Measurements from ENCODE around the gene VGF. TPM values are rescaled to one million over a fixed set of nuclear protein-coding genes. Genes with fewer than 3 reads are reported as not detected.

The VGF gene
- total RNA-seq, 4 donors from 2014 or later: 1.3 to 2.3 TPM; not detected in 2

DNA sequence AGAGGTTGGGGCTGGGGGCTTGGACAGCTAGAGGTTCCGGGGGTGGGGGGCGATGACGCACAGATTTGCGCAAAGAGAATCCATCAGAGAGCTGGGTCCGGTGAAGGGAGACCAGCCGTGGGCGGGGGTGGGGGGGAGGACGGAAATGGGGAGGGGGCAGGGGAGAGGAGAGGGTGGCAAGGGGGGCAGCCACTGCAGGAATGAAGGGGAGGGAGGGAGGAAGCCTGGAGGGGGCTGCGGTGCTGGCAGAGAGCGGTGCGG, 1.2 kb upstream of the VGF start:
- DNase-seq: no peak
- Histone ChIP-seq H3K36me3 (no peaks in the 10 kb centered on the region), H3K4me1 (peaks cover 23 to 52% of the 10 kb centered on the region in 2 donors), H3K9me3 (no peaks in the 10 kb centered on the region), H3K27me3 (peaks cover 36% of the 10 kb centered on the region), H3K27ac (no peak overlapping the region), H3K4me3 (replicated peaks in 1 of 3) (no peak overlapping the region)
- WGBS, 2 donors: 2 to 4% methylated on average over 5 to 7 of the region's 11 CpGs
- intact Hi-C loops (cut with DNase I): loop anchor here (10.0 kb wide), 1 partner anchor 272 kb away; the partner anchor contains the start of gene ACHE
- TF ChIP-seq, protein P1, sequence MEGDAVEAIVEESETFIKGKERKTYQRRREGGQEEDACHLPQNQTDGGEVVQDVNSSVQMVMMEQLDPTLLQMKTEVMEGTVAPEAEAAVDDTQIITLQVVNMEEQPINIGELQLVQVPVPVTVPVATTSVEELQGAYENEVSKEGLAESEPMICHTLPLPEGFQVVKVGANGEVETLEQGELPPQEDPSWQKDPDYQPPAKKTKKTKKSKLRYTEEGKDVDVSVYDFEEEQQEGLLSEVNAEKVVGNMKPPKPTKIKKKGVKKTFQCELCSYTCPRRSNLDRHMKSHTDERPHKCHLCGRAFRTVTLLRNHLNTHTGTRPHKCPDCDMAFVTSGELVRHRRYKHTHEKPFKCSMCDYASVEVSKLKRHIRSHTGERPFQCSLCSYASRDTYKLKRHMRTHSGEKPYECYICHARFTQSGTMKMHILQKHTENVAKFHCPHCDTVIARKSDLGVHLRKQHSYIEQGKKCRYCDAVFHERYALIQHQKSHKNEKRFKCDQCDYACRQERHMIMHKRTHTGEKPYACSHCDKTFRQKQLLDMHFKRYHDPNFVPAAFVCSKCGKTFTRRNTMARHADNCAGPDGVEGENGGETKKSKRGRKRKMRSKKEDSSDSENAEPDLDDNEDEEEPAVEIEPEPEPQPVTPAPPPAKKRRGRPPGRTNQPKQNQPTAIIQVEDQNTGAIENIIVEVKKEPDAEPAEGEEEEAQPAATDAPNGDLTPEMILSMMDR (IDR thresholded peaks at IDR 0.05): no peak
- no peak for TF ChIP-seq POLR2A (IDR thresholded peaks at IDR 0.05)

DNA sequence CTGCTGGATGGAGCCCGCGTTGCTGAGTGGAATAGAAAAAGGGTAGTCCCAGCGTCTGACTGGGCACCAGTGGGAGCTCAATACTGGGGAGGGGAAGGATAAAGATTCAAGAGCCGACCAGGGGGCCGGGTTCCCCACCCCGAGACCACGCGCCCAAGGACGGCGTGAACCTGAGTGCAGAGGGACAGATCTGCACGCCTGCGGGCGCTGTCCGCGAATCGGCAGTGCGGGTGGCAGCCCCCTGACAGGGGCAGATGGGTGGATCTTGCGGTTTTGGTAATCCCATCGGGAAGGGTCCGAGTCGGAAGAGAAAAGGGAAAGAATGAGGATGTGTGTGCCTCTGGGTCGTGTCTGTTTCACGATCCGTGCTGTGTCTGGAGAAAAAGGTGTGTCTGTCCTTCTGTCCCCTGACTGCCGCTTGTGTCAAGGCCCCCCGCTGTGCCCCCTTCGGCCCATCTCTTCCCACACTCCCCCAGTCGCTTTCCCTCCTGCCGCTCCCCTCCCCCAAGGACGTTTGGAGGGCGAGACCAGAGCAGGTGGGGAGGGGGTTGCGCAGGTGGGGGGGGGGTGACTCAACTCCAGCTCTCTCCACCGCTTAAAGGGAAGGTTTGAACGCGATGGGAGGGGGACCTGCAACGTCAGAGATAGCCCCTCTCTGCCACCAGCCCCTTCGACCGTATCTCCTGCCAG, 734 bp upstream of the VGF start:
- intact Hi-C loops (cut with DNase I): loop anchor here (10.0 kb wide), 1 partner anchor 271 kb away; the partner anchor contains the start of gene ACHE
- no peaks in the 10 kb centered on the region for H3K9me3 ChIP-seq
- no peaks in the 10 kb centered on the region for H3K36me3 ChIP-seq
- peaks cover 31% of the 10 kb centered on the region for H3K27me3 ChIP-seq
- H3K4me3 ChIP-seq (replicated peaks in 1 of 3): no peak overlapping the region
- DNase-seq: no peak
- no peak overlapping the region for H3K27ac ChIP-seq
- H3K4me1 ChIP-seq: peaks cover 23 to 50% of the 10 kb centered on the region in 2 donors
- WGBS, 2 donors: 0 to 5% methylated on average over 26 to 28 of the region's 38 CpGs
- TF ChIP-seq POLR2A (IDR thresholded peaks at IDR 0.05): no peak
- TF ChIP-seq, protein P1 (IDR thresholded peaks at IDR 0.05): no peak

DNA sequence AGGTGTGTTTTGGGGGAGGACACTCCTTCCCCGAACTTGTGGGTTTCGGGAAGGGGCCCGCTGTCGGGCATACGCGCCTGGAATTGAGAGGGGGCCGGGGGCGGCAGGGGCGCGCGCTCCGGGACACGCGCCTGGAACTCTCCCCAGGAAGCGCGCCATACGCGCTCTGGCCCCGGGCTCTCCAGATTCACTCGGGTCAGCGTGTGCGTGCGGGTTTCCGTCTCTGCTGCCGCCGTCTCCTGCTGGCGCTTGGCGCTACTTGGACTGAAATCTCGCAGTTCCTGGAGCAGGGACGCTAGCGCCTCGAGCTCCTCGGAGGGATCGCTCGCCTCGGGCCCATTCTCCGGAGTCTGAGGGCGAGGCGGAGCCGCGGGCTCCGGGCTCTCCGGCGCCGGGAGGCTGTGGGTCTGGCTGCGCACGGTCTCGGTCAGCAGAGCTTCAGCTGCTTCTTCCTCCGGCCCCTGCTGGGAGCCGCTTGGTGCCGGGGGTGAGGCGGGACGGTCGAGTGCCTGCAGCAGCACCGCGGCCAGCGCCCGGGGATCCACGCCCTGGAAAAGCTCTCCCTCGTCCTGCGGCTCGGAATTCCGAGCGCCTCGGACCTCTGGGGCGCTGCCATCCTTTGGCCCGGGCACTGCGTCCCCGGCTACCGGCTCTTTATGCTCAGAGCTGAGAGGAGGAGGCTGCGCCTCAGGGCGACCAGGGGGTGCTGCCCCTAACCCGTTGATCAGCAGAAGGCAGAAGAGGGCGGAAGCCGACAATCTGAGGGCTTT, 1.1 kb downstream of the VGF start:
- Histone ChIP-seq H3K9me3 (no peaks in the 10 kb centered on the region), H3K27ac (no peak overlapping the region), H3K27me3 (peaks cover 26% of the 10 kb centered on the region), H3K4me3 (replicated peaks in 1 of 3) (no peak overlapping the region), H3K36me3 (peaks cover 3 to 9% of the 10 kb centered on the region in 2 donors), H3K4me1 (peaks cover 23 to 38% of the 10 kb centered on the region in 2 donors)
- WGBS, 2 donors: 3 to 5% methylated on average over 12 to 31 of the region's 75 CpGs
- DNase-seq: peak; percentile 25 to 33
- no peak for TF ChIP-seq POLR2A (IDR thresholded peaks at IDR 0.05)
- TF ChIP-seq, protein P1 (IDR thresholded peaks at IDR 0.05): no peak
- intact Hi-C loops (cut with DNase I): loop anchor here (10.0 kb wide), 1 partner anchor 269 kb away; the partner anchor contains the start of gene ACHE

DNA sequence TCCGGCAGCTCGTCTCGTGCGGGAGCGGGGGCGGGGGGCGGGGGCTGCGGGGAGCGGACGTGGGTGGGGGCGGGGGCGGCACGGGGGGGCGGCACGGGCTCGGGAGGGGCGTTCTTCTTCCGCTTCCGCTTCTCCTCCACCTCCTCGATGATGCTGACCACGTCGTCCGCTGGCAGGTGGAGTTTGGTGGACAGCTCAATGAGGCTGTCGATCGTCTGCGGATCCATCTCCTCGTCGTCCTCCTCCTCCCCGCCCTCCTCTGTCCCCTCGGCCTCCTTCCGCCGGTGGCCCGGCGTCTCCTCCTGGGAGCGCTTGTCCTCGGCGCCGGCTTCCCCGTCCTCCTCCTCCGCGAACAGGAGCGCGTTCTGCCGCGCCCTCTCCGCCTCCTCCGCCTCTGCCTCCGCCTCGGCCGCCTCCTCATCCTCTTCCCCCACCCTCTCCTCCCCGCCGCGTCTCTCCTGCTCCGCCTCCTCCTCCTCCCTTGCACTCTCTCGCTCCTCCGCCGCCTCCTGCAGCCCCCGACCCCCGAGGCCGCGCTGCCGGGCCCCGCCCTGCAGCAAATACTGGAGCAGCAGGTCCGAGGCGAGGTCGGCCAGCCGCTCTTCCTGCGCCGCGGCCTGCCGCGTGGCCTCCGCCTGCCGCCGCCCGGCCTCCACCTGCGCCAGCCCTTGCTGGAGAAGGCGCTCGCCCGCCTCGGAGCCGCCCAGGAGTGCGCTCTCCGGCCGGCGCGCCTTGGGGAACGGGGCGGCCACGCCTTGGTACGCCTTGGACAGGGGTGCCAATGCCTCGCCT, 1.9 kb downstream of the VGF start:
- TF ChIP-seq, protein P1 (IDR thresholded peaks at IDR 0.05): no peak
- peak overlapping the region in 1 of 3 donors; percentile 17 for H3K4me3 ChIP-seq (replicated peaks in 1 of 3)
- no peak for DNase-seq
- H3K4me1 ChIP-seq: peaks cover 23 to 38% of the 10 kb centered on the region in 2 donors
- no peaks in the 10 kb centered on the region for H3K9me3 ChIP-seq
- peaks cover 10 to 15% of the 10 kb centered on the region in 2 donors for H3K36me3 ChIP-seq
- peaks cover 26% of the 10 kb centered on the region for H3K27me3 ChIP-seq
- no peak overlapping the region for H3K27ac ChIP-seq
- intact Hi-C loops (cut with DNase I): loop anchor here (10.0 kb wide), 1 partner anchor 269 kb away; the partner anchor contains the start of gene ACHE
- 1 to 2% methylated on average over 31 to 41 of the region's 92 CpGs for WGBS, 2 donors
